Skeletal muscle tissue (tissue), 4 donors: ENCODE measurements around the gene TIMM10. TPM values are rescaled to one million over a fixed set of nuclear protein-coding genes. Genes with fewer than 3 reads are reported as not detected.

ENCODE experiments used
- H3K27ac ChIP-seq: one replicate; pipeline ENCODE4 v1.7.0; 2013; ENCODE audit warnings: mild to moderate bottlenecking, low read depth, low read length, inconsistent platforms
- H3K27me3 ChIP-seq, 3 donors: one replicate each; pipeline ENCODE4 v1.7.0; 2013; ENCODE audit warnings: low read length in 3 of 3; ENCODE audit not compliant: control insufficient read depth in 3 of 3, insufficient read depth in 3 of 3
- H3K36me3 ChIP-seq, 3 donors: one replicate each; pipeline ENCODE4 v1.7.0; 2013; ENCODE audit warnings: low read length in 3 of 3; ENCODE audit not compliant: control insufficient read depth in 3 of 3, insufficient read depth in 3 of 3
- H3K4me1 ChIP-seq, 3 donors: one replicate each; pipeline ENCODE4 v1.7.0; 2013; ENCODE audit warnings: low read length in 3 of 3, mild to moderate bottlenecking in 3 of 3; ENCODE audit not compliant: control insufficient read depth in 3 of 3, insufficient read depth in 3 of 3
- H3K4me3 ChIP-seq, 3 donors: one replicate each; pipeline ENCODE4 v1.7.0; 2013; ENCODE audit warnings: low read length in 3 of 3
- H3K9ac ChIP-seq, 3 donors: one replicate each; pipeline ENCODE4 v1.7.0; 2013; ENCODE audit warnings: low read length in 3 of 3, mild to moderate bottlenecking in 3 of 3, moderate library complexity in 2 of 3, low read depth in 1 of 3
- H3K9me3 ChIP-seq, 3 donors: one replicate each; pipeline ENCODE4 v1.7.0; 2013; ENCODE audit warnings: low read length in 3 of 3; ENCODE audit not compliant: control insufficient read depth in 3 of 3
- total RNA-seq: library from RNA; depleted of rRNA; stranded (reverse); fragments of >200 nt; gene quantifications from one replicate; pipeline ENCODE4 v1.2.3, GENCODE V29; 2014
- donor health status: Osteomylitis.

TIMM10 gene
- total RNA-seq, 1 donor from 2014 or later = 64.2 TPM

DNA sequence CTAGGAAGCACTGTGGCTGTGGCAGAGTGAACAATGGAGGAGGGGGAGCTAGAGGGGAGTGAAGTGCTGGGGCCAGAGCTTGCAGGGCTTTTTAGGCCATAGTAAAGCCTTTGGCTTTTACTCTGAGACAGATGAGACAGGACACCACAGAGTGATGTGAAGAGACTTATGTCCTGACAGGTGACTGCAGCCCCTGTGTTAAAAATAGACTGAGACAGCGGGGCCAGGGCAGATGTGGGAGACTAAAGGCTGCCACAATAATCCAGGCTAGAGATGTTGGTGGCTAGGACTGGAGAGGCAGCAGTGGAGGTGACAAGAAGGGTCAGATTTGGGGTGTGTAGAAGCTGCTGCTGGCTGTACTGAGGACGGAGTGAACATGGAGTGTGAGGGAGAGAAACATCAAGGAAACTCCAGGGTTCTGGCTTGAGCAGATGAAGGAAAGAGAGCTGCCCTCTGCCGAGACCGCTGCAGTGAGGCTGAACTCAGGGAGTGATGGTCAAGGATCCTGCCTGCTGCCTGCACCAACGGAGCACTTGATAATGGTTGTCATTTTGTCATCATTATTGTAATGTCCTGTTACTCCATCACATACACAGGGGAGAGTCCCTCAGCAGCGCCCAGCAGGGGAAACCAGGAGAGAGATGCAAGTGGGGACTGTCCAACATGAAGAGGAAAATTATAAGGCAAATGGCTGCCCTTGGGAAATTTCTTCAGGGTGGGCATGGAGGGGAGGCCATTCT is 42.5 kb downstream of the TIMM10 start:
- Histone ChIP-seq H3K4me3 (peak overlapping the region in 2 of 3 donors; percentile 24 to 53), H3K27ac (peak overlapping the region; percentile 69), H3K36me3 (peaks cover 34 to 59% (median 43%) of the 10 kb centered on the region in 3 donors)

DNA sequence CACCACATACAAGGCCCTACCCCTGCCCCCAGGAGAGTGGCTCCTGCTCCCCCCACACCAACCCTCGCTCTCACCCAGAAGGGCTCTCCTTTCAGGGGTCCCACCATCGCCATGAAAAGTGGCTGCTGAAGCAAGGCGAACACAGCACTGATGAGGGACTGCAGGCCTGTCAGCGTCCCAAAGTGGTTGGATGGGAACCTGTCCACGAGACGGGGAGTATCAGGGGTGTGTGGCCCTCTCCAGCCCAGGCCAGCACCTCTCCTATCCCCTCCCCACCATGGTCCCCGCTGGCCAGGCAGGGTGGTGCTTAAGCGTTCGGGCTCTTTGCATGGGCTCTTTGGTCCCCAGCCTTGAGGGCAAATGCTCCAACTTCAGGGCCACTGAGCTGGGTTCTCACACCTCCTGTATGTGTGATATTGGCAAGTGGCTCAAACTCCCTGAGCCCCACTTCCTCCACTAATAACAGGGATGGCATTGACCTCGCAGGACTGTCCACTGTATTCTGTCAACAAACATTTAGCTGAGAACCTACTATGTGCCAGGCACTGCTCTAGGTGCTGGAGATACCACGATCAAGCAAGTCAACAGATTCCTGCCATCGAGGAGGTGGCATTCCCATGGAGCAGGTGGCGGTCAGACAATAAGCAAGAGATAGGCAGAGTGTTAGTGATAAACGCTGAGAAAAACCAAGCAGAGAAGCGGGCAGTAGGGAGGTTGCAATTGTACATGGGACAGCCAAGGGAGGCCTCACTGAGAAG is 43.4 kb downstream of the TIMM10 start:
- H3K9me3 ChIP-seq = no peaks in the 10 kb centered on the region
- H3K4me3 ChIP-seq = no peak overlapping the region
- H3K4me1 ChIP-seq = peaks cover 31 to 47% (median 38%) of the 10 kb centered on the region in 3 donors
- H3K27me3 ChIP-seq = peaks cover 0 to 6% (median 3%) of the 10 kb centered on the region in 3 donors
- peak overlapping the region; percentile 69 for H3K27ac ChIP-seq
- H3K9ac ChIP-seq = peak overlapping the region in 2 of 3 donors; percentile 0 to 42
- H3K36me3 ChIP-seq = peaks cover 34 to 59% (median 43%) of the 10 kb centered on the region in 3 donors

More for the DNA sequence above, 42.5 kb downstream of the TIMM10 start:
- peaks cover 0 to 3% (median 0%) of the 10 kb centered on the region in 3 donors for H3K27me3 ChIP-seq
- H3K9ac ChIP-seq = peak overlapping the region; percentile 0 to 42 (median 36)
- peaks cover 27 to 46% (median 35%) of the 10 kb centered on the region in 3 donors for H3K4me1 ChIP-seq
- H3K9me3 ChIP-seq = no peaks in the 10 kb centered on the region

DNA sequence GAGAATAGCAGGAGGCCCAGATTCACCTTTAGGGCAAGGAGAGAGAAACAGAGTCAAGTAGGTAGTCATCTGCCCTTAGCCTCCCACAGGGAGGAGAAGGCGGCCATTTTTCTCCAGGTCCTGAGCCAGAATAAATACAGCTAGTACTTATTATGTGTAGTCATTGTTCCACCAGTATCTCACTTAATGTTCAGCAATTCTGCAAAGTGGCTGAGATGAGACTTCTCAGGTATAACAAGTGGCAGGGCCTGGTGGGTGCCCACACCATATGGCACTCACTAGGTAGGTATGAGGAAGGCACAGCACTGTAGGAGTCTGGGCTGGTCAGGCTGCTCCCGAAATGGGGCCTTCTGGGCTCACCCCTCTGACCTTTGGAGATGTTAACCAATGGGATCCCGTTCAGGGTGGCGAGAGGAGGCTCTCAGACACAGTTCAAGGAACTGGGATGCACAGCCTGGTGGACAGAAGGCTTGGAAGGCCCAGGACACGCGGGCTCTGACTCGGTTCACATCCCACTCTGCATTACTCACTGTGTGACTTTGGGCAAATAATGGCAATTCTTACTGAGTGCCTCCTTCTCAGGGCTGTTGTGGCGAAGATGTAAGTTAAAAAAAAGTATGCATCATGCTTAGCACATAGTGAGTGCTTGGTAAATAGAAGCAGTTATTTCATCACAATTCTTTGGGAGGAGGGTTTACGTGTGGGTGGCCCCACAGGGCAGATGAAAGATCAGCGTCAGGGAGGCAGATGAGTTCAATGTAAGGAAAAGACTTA is 45.1 kb downstream of the TIMM10 start:
- Histone ChIP-seq H3K9ac (no peak overlapping the region), H3K4me3 (no peak overlapping the region), H3K9me3 (no peaks in the 10 kb centered on the region), H3K27ac (no peak overlapping the region), H3K27me3 (peaks cover 0 to 9% (median 6%) of the 10 kb centered on the region in 3 donors), H3K36me3 (peaks cover 30 to 46% (median 31%) of the 10 kb centered on the region in 3 donors), H3K4me1 (peaks cover 31 to 36% (median 31%) of the 10 kb centered on the region in 3 donors)

DNA sequence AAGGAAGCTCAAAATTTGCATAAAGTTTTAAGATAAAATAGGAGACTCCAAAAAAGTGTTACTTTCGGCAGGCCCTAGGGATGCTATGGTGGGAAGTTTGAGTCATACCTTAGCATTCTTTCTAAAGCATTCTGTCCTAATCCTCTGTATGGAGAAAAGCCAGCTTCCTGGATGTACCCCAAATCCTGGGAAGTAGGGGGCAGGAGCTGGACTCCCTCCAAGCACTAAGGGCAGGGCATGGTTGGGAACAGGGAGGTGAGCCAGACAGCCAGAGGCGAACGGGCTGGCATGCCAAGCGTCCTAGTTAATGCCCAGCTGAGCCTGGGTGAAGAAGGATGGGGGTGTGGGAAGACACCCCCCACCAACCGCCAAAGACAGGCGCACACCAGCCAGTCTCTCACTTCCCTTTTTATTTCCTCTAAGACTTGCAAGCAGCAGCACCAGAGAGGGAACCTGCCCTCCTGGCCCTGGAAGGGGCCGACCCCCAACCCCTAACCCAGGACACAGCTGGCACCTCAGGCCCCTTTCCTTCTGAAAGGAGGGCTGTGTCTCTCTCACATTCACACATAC is 46.3 kb downstream of the TIMM10 start:
- no peak overlapping the region for H3K4me3 ChIP-seq
- H3K36me3 ChIP-seq = peaks cover 24 to 39% (median 27%) of the 10 kb centered on the region in 3 donors
- peaks cover 0 to 9% (median 6%) of the 10 kb centered on the region in 3 donors for H3K27me3 ChIP-seq
- H3K9ac ChIP-seq = no peak overlapping the region
- H3K9me3 ChIP-seq = no peaks in the 10 kb centered on the region
- no peak overlapping the region for H3K27ac ChIP-seq
- peaks cover 31 to 33% (median 31%) of the 10 kb centered on the region in 3 donors for H3K4me1 ChIP-seq

DNA sequence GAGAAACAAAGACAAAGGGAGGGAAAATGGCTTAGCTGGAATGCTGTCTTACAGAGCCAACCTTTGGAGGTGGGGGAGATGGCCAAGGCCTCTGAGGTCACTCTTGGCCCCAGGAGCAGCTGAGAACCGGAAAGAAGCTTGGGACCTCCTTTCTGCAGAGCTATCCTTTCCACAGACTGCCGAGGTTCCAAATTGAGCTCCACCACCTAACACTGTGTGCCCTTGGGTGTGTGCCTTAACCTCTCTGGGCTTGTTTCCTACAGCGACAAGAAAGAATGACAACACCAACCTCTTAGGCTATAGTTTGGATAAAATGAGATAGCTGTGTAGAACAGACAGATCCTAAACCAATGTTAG is 47.0 kb downstream of the TIMM10 start:
- Histone ChIP-seq H3K9me3 (no peaks in the 10 kb centered on the region), H3K9ac (peak overlapping the region in 1 of 3 donors; percentile 40), H3K36me3 (peaks cover 24 to 35% (median 24%) of the 10 kb centered on the region in 3 donors), H3K27me3 (peaks cover 0 to 9% (median 6%) of the 10 kb centered on the region in 3 donors), H3K4me1 (peaks cover 26 to 29% (median 27%) of the 10 kb centered on the region in 3 donors), H3K27ac (no peak overlapping the region), H3K4me3 (no peak overlapping the region)

DNA sequence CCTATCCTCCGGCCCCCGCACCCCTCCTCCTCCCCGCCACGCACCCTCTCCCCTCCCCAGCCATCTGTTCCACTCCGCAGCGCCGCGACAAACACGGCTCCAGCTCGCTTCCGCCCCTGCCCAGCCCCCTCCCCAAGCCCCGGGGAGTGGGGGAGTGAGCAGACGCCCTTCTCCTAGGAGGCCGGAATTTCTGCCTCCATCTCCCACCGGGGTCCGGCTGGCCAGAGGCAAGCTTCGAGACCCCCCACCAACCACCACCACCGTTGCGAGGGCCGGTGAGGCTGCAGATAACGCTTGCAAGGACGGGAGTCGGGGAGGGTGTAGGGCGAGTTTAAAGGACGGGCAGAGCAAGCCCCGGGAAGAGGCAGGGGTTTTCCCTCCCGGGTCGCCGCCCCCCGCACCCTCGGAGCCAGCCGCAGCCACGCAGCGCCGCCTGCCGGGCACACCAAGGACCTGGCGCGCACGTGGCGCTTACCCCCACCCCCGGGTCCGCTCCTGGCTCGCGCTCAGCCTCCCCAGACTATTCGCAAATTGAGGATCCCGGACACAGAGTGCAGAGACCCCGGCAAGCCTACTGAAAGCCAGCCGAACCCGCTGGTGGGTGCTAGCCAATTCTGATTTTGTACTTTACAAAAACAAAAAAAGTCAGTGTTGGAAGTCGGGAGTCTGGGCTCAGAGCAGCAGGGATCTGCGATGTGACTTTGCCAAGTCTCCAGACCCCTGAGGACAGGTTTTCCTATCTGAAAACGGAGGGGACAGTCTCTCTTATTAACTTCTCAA is 47.6 kb downstream of the TIMM10 start:
- Histone ChIP-seq H3K27ac (no peak overlapping the region), H3K9ac (peak overlapping the region in 2 of 3 donors; percentile 33 to 40), H3K4me1 (peaks cover 20 to 23% (median 21%) of the 10 kb centered on the region in 3 donors), H3K9me3 (no peaks in the 10 kb centered on the region), H3K27me3 (peaks cover 0 to 9% (median 6%) of the 10 kb centered on the region in 3 donors), H3K36me3 (peaks cover 21 to 30% (median 24%) of the 10 kb centered on the region in 3 donors), H3K4me3 (peak overlapping the region in 2 of 3 donors; percentile 56 to 67)

DNA sequence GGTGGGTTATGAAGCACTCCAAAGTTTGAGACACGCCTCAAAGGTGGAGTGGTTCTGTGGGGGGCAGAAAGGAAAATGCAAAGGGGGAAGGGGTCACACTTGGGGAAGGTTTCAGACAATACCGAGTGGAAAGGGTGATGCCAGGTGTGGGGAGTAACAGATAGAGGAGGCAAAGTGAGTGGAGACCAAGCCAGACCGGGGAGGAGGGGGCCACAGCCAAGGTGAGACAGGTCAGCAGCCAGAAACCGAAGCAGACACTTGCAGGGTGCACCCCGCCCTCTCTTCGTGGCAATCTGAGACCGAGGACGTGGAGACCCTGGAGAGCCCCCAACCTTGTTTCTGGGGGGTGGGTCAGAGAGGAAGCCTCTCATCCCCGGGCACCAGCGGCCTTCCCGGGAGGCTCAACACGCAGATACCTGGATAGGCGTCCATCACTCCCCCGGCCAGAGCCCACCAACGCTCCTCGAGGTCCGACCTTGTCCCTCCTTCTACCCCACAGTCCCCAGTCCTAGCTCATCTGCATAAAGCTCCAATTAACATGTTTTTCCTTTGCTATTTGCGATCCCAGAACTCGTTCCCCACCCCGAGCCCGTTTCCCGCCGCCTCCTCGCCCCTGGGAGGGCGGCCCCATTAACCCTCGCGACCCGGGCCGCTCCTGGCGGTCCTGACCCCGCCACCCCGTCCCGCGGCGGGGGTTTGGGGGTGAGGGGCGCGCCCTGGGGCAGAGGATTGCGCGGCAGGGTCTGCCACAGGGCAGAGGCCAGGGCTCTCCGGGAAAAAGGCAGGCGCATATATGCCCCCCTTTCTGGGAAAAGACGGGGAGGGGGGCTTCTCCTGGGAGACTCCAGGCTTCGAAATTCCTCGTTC is 48.4 kb downstream of the TIMM10 start:
- Histone ChIP-seq H3K9ac (peak overlapping the region in 1 of 3 donors; percentile 40), H3K27ac (no peak overlapping the region), H3K4me1 (peaks cover 12 to 16% (median 13%) of the 10 kb centered on the region in 3 donors), H3K36me3 (peaks cover 18 to 24% (median 19%) of the 10 kb centered on the region in 3 donors), H3K27me3 (peaks cover 0 to 9% (median 6%) of the 10 kb centered on the region in 3 donors), H3K4me3 (no peak overlapping the region), H3K9me3 (no peaks in the 10 kb centered on the region)

DNA sequence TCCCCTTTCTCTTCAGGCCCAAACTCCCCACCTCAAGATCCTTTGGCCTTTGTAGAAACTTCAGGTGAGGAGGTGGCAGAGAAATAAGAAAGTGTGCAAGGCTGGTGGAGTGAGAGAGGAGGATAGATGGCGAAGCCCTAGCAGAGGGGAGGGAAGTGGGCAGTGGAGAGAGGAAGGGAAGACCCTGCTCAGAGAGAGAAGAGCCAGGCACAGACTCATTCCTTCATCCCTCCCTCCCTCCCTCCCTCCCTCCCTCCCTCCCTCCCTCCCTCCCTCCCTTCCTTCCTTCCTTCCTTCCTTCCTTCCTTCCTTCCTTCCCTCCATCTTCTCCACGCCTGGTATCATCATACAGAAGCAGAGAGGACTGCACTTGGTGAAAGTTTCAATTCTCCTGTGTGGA is 49.2 kb downstream of the TIMM10 start:
- Histone ChIP-seq H3K4me3 (no peak overlapping the region), H3K27ac (no peak overlapping the region), H3K4me1 (peaks cover 14 to 19% (median 17%) of the 10 kb centered on the region in 3 donors), H3K36me3 (peaks cover 18 to 20% (median 18%) of the 10 kb centered on the region in 3 donors), H3K9me3 (no peaks in the 10 kb centered on the region), H3K9ac (no peak overlapping the region), H3K27me3 (peaks cover 0 to 9% (median 6%) of the 10 kb centered on the region in 3 donors)
